Neuronal stem cell (in vitro differentiated cells): ENCODE data around the gene DNASE1L3.

Experiments used
- DNase-seq: peaks from one replicate; pipeline ENCODE4 v3.0.0-alpha.2; 2013; ENCODE audit warnings: low spot score
- H2AFZ ChIP-seq: one replicate; pipeline ENCODE4 v1.6.1; 2013; ENCODE audit warnings: mild to moderate bottlenecking, low read length, inconsistent platforms
- H2AK5ac ChIP-seq: 2 replicates; pipeline ENCODE4 v1.6.1; 2013; ENCODE audit warnings: low read depth, mild to moderate bottlenecking, inconsistent platforms, low read length, moderate library complexity, mixed read lengths
- H2BK120ac ChIP-seq: 2 replicates; pipeline ENCODE4 v1.6.1; 2013; ENCODE audit warnings: low read depth, mild to moderate bottlenecking, inconsistent platforms, low read length, moderate library complexity, mixed read lengths
- H2BK12ac ChIP-seq: one replicate; pipeline ENCODE4 v1.6.1; 2013; ENCODE audit warnings: low read length, inconsistent platforms
- H2BK15ac ChIP-seq: 2 replicates; pipeline ENCODE4 v1.6.1; 2013; ENCODE audit warnings: mild to moderate bottlenecking, low read length, inconsistent platforms, mixed read lengths
- H2BK5ac ChIP-seq: one replicate; pipeline ENCODE4 v1.6.1; 2013; ENCODE audit warnings: inconsistent platforms, mild to moderate bottlenecking, low read length, moderate library complexity
- H3K14ac ChIP-seq: one replicate; pipeline ENCODE4 v1.6.1; 2013; ENCODE audit warnings: low read length, inconsistent platforms
- H3K18ac ChIP-seq: 2 replicates; pipeline ENCODE4 v1.6.1; 2013; ENCODE audit warnings: low read length, inconsistent platforms
- H3K23ac ChIP-seq: 2 replicates; pipeline ENCODE4 v1.6.1; 2013; ENCODE audit warnings: low read depth, mild to moderate bottlenecking, mixed read lengths, low read length, inconsistent platforms; ENCODE audit not compliant: poor library complexity
- H3K27ac ChIP-seq: replicated peaks from 3 replicates; pipeline ENCODE4 v1.5.1; 2013; ENCODE audit warnings: low read length, inconsistent platforms
- H3K27me3 ChIP-seq, 3 experiments: 2 replicates each; pipeline ENCODE4 v1.6.1; 2013; ENCODE audit warnings: low read length in 3 of 3, mild to moderate bottlenecking in 2 of 3, inconsistent platforms in 1 of 3, low read depth in 1 of 3, mixed read lengths in 1 of 3, moderate library complexity in 1 of 3; ENCODE audit not compliant: control insufficient read depth in 3 of 3, insufficient read depth in 3 of 3
- H3K36me3 ChIP-seq, 2 donors: replicated peaks in 1 of 2; 2 replicates each; pipeline ENCODE4 v1.6.1; 2013; ENCODE audit warnings: low read length in 2 of 2; ENCODE audit not compliant: control insufficient read depth in 2 of 2, insufficient read depth in 2 of 2
- H3K4ac ChIP-seq: 2 replicates; pipeline ENCODE4 v1.6.1; 2013; ENCODE audit warnings: inconsistent platforms, mild to moderate bottlenecking, low read length, moderate library complexity
- H3K4me1 ChIP-seq, 2 donors: 1 replicate in 1 of 2; 2 replicates in 1 of 2; pipeline ENCODE4 v1.6.1; 2013; ENCODE audit warnings: low read length in 2 of 2, low read depth in 1 of 2; ENCODE audit not compliant: control insufficient read depth in 2 of 2, insufficient read depth in 1 of 2
- H3K4me2 ChIP-seq: one replicate; pipeline ENCODE4 v1.6.1; 2013; ENCODE audit warnings: mild to moderate bottlenecking, low read length, inconsistent platforms; ENCODE audit not compliant: insufficient read depth, poor library complexity, severe bottlenecking
- H3K4me3 ChIP-seq, 2 donors: 2 replicates each; pipeline ENCODE4 v1.5.1; 2013; ENCODE audit warnings: low read length in 2 of 2, mild to moderate bottlenecking in 2 of 2, inconsistent platforms in 1 of 2, moderate library complexity in 1 of 2
- H3K79me1 ChIP-seq: one replicate; pipeline ENCODE4 v1.6.1; 2013; ENCODE audit warnings: low read depth, mild to moderate bottlenecking, inconsistent platforms, low read length, moderate library complexity
- H3K9ac ChIP-seq: one replicate; pipeline ENCODE4 v1.6.1; 2013; ENCODE audit warnings: mild to moderate bottlenecking, low read depth, low read length, inconsistent platforms; ENCODE audit not compliant: poor library complexity
- H3K9me3 ChIP-seq, 2 donors: replicated peaks in 1 of 2; 2 replicates each; pipeline versions ENCODE3 to v1.6.1; 2013; ENCODE audit warnings: low read length in 2 of 2, mild to moderate bottlenecking in 2 of 2, inconsistent platforms in 1 of 2, low read depth in 1 of 2, mixed read lengths in 1 of 2, moderate library complexity in 1 of 2; ENCODE audit not compliant: control insufficient read depth in 2 of 2, insufficient read depth in 1 of 2
- H4K8ac ChIP-seq: one replicate; pipeline ENCODE4 v1.6.1; 2013; ENCODE audit warnings: low read depth, mild to moderate bottlenecking, inconsistent platforms, low read length, moderate library complexity
- H4K91ac ChIP-seq: one replicate; pipeline ENCODE4 v1.6.1; 2013; ENCODE audit warnings: low read length, low read depth, mild to moderate bottlenecking, inconsistent platforms; ENCODE audit not compliant: poor library complexity
- WGBS, 2 donors: extraction: QIAGEN DNeasy Blood & Tissue Kit; methylation state at CpG; one replicate each; pipeline ENCODE4 v1.1.7; 2013; ENCODE audit warnings: missing lambda C conversion rate in 2 of 2, mixed read lengths in 1 of 2; ENCODE audit not compliant: insufficient read length in 2 of 2, insufficient replicate concordance in 1 of 2; ENCODE audit errors: extremely low coverage in 2 of 2; 5-methylcytosine and 5-hydroxymethylcytosine counted together

The DNASE1L3 gene

DNA sequence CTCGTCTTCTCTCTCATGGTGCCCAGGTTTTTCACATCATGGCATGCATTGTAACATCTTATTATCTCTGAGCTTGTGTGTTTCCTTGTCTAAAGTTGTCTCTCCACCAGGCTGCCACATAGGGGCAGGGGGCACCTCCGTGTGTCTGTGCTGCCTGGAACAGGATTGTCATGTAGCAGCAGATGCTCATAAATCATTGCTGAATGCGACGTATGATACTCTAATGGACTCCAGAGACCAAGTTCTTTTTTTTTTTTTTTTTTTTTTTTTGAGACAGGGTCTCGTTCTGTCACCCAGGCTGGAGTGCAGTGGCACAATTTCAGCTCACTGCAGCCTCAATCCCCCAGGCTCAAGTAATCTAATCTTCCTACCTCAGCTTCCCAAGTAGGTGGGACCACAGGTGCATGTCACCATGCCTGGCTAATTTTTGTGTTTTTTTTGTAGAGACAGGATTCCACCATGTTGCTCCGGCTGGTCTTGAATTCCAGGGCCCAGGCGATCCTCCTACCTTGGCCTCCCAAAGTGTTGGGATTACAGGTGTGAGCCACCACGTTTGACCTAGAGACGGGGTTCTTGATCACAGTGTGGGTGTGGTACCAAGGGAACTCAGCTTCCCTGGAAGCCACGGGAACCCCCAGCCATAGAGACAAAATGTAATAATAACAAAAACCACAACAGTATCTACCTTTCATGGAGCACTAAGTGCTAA, 4.7 kb upstream of the DNASE1L3 start:
- Histone ChIP-seq H3K4me1 (peaks cover 0 to 8% of the 10 kb centered on the region in 2 donors), H2BK15ac (no peak overlapping the region), H3K9me3 (no peaks in the 10 kb centered on the region), H3K4ac (no peak overlapping the region), H4K91ac (no peak overlapping the region), H3K18ac (peak overlapping the region; percentile 54), H3K4me3 (no peak overlapping the region), H4K8ac (no peak overlapping the region), H3K27me3 (peaks cover 0 to 38% (median 7%) of the 10 kb centered on the region in 3 experiments), H3K36me3 (no peaks in the 10 kb centered on the region), H2BK5ac (no peak overlapping the region), H3K23ac (no peak overlapping the region), H2BK120ac (no peak overlapping the region), H3K79me1 (no peaks in the 10 kb centered on the region), H2BK12ac (no peak overlapping the region), H3K4me2 (no peak overlapping the region), H3K14ac (no peak overlapping the region), H2AK5ac (no peak overlapping the region), H2AFZ (no peak overlapping the region), H3K9ac (no peak overlapping the region), H3K27ac (no peak overlapping the region)
- no CpG with 5 or more reads among the region's 10 CpGs for WGBS, 2 donors
- no peak for DNase-seq

DNA sequence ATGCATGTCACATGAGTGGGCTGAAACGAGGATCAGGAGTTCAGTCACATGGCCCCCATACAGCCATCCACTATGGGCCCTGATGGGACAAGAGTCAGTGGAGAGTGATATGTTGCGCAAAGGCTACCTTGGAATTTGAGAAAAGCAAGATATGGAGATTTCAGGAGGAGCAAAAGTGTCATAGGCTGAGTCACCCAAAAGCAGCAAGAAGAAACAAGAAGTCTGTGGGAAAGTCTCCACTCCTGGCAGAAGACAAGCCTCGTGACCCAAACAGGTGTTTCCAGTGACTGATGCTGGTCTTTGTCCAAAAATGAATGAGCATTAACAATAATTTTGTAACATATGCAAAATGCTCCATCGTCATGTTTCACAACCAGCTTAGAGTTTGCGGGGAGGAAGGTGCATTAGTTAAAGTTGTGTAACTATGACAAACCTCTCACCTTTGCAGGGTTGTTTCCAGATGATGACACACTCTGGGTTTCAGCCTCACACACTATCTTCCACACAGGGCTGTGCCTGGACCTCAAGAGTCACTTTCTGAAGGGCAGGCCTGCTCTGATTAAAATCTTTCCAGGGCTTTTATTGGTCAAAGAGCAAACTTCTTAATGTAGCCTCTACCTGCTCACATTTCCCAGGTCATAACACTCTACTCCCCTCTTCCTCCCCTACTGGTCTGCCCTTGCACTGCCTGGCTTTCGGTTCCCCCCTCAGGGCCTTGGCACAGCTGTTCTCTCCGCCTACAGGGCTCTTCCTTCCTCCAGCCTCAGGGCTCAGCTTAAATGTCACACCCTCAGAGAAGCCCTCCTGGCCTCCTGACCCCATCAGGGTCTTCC, 3.9 kb upstream of the DNASE1L3 start:
- H3K23ac ChIP-seq, result no peak overlapping the region
- H3K4me3 ChIP-seq, result no peak overlapping the region
- H3K27me3 ChIP-seq, result peaks cover 0 to 39% (median 7%) of the 10 kb centered on the region in 3 experiments
- H2BK120ac ChIP-seq, result no peak overlapping the region
- H2BK5ac ChIP-seq, result no peak overlapping the region
- H4K8ac ChIP-seq, result no peak overlapping the region
- no peak overlapping the region for H3K27ac ChIP-seq
- no peak overlapping the region for H3K18ac ChIP-seq
- no peak overlapping the region for H3K4me2 ChIP-seq
- no peak overlapping the region for H2BK15ac ChIP-seq
- H3K36me3 ChIP-seq, result no peaks in the 10 kb centered on the region
- WGBS, 2 donors, result no CpG with 5 or more reads among the region's 7 CpGs
- no peak overlapping the region for H3K4ac ChIP-seq
- no peaks in the 10 kb centered on the region for H3K79me1 ChIP-seq
- no peak for DNase-seq
- no peak overlapping the region for H2AK5ac ChIP-seq
- no peak overlapping the region for H3K9ac ChIP-seq
- H2AFZ ChIP-seq, result no peak overlapping the region
- H2BK12ac ChIP-seq, result no peak overlapping the region
- peaks cover 0 to 8% of the 10 kb centered on the region in 2 donors for H3K4me1 ChIP-seq
- no peak overlapping the region for H3K14ac ChIP-seq
- no peak overlapping the region for H4K91ac ChIP-seq
- no peaks in the 10 kb centered on the region for H3K9me3 ChIP-seq

DNA sequence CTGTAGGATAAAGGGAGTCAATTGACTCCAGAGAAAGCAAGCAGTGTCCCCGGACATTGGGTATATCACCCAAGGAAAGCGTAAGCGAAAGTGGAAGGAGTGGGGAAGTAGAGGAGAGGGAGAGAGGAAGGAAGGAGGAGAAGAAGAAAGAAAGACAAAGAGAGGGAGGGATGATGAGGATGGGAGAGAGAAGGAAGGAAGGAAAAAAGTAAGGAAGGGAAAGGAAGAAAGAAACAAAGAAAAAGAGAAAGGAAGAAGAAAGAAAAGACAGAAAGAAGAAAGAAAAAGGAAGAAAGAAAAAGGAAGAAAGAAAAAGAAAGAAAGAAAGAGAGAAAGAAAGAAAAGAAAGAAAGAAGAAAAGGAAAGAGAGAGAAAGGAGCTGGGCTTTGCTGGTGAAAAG, 839 bp downstream of the DNASE1L3 start:
- WGBS, 2 donors, result no CpG with 5 or more reads among the region's 3 CpGs
- H3K4me1 ChIP-seq, result no peaks in the 10 kb centered on the region
- H2BK5ac ChIP-seq, result no peak overlapping the region
- H3K9me3 ChIP-seq, result no peaks in the 10 kb centered on the region
- no peak for DNase-seq
- no peak overlapping the region for H3K4me2 ChIP-seq
- no peak overlapping the region for H3K23ac ChIP-seq
- H2BK12ac ChIP-seq, result no peak overlapping the region
- peaks cover 0 to 46% (median 5%) of the 10 kb centered on the region in 3 experiments for H3K27me3 ChIP-seq
- H3K14ac ChIP-seq, result no peak overlapping the region
- H4K91ac ChIP-seq, result no peak overlapping the region
- H2BK120ac ChIP-seq, result no peak overlapping the region
- no peak overlapping the region for H4K8ac ChIP-seq
- no peak overlapping the region for H3K27ac ChIP-seq
- H2AFZ ChIP-seq, result no peak overlapping the region
- H3K4me3 ChIP-seq, result no peak overlapping the region
- no peak overlapping the region for H3K9ac ChIP-seq
- H3K79me1 ChIP-seq, result no peaks in the 10 kb centered on the region
- no peak overlapping the region for H3K4ac ChIP-seq
- H3K18ac ChIP-seq, result no peak overlapping the region
- H3K36me3 ChIP-seq, result no peaks in the 10 kb centered on the region
- H2AK5ac ChIP-seq, result no peak overlapping the region
- no peak overlapping the region for H2BK15ac ChIP-seq

DNA sequence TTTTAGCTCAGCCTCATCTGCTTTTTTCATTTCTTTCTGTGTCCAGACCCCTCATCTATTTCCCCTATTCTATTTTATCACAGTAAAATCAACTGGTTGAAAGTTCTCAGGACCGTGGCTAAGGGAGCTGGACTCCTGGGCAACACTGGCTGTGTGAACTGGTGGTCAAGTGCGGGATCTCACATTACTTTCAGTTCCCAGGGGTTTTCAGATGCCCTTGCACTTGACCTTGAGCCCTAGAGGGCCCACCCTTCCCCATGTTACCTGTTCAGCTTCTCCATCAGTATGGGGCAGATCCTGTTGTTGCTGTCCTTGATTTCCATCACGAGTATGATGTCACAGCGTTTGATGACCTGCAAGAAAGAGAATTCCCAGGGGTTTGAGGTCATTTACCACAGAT, 2.8 kb downstream of the DNASE1L3 start:
- Histone ChIP-seq H3K27ac (no peak overlapping the region), H3K9ac (no peak overlapping the region), H3K9me3 (no peaks in the 10 kb centered on the region), H3K4ac (no peak overlapping the region), H3K14ac (no peak overlapping the region), H3K23ac (no peak overlapping the region), H2BK15ac (no peak overlapping the region), H3K36me3 (no peaks in the 10 kb centered on the region), H3K18ac (no peak overlapping the region), H3K4me1 (no peaks in the 10 kb centered on the region), H3K79me1 (no peaks in the 10 kb centered on the region), H4K91ac (no peak overlapping the region), H4K8ac (no peak overlapping the region), H2BK5ac (no peak overlapping the region), H2BK120ac (no peak overlapping the region), H3K27me3 (peaks cover 0 to 45% (median 0%) of the 10 kb centered on the region in 3 experiments), H3K4me2 (no peak overlapping the region), H2AFZ (no peak overlapping the region), H3K4me3 (peak overlapping the region in 1 of 2 donors; percentile 39), H2BK12ac (no peak overlapping the region), H2AK5ac (no peak overlapping the region)
- no CpG with 5 or more reads among the region's 4 CpGs for WGBS, 2 donors
- DNase-seq, result no peak
